ENCODE results near the gene DDR1. TPM values are rescaled to one million over a fixed set of nuclear protein-coding genes. Genes with fewer than 3 reads are reported as not detected.

The DDR1 gene
- total and polyA plus RNA-seq, 2 donors from 2014 or later, result 95.8 to 362 TPM

GRCh38 chr6:30935018-30935417 lies 50.7 kb downstream of the DDR1 start:
- Histone ChIP-seq H3K27ac (ENCODE audit: low read depth in 2 of 2, low read length in 2 of 2) (no peak overlapping the region), H3K4me3 (ENCODE audit: low read length in 3 of 3) (no peak overlapping the region), H3K4me1 (ENCODE audit: control insufficient read depth in 2 of 3, insufficient read depth in 2 of 3, low read depth in 1 of 3, low read length in 3 of 3) (peaks cover 0 to 8% (median 7%) of the 10 kb centered on the region in 3 donors), H3K27me3 (ENCODE audit: control insufficient read depth, insufficient read depth, low read length) (no peaks in the 10 kb centered on the region), H3K9ac (ENCODE audit: low read length in 3 of 3) (no peak overlapping the region), H3K36me3 (ENCODE audit: control insufficient read depth in 2 of 3, insufficient read depth in 3 of 3, low read length in 3 of 3) (no peaks in the 10 kb centered on the region), H3K9me3 (ENCODE audit: control insufficient read depth in 2 of 3, insufficient read depth in 1 of 3, low read length in 3 of 3) (no peaks in the 10 kb centered on the region)
- TF ChIP-seq CTCF (IDR thresholded peaks at IDR 0.05; ENCODE audit: borderline replicate concordance, extremely low read depth, insufficient read depth), result no peak
- DNase-seq, result no peak
- FAIRE-seq, result no peak
- intact Hi-C loops (cut with DNase I), result no loop called here

- no peak overlapping the region for H3K4me3 ChIP-seq (ENCODE audit: low read length in 3 of 3)
These were observed 52.9 kb downstream of the DDR1 start for GRCh38 chr6:30937265-30937664.

GRCh38 chr6:30938730-30939129 lies 54.4 kb downstream of the DDR1 start:
- FAIRE-seq (no peak), DNase-seq (no peak)
- no peak overlapping the region for H3K4me3 ChIP-seq (ENCODE audit: low read length in 3 of 3)
- H3K27ac ChIP-seq (ENCODE audit: low read depth in 2 of 2, low read length in 2 of 2), result no peak overlapping the region
- intact Hi-C loops (cut with DNase I), result no loop called here
- TF ChIP-seq CTCF (IDR thresholded peaks at IDR 0.05; ENCODE audit: borderline replicate concordance, extremely low read depth, insufficient read depth), result no peak
- no peaks in the 10 kb centered on the region for H3K4me1 ChIP-seq (ENCODE audit: control insufficient read depth in 2 of 3, insufficient read depth in 2 of 3, low read depth in 1 of 3, low read length in 3 of 3)
- H3K36me3 ChIP-seq (ENCODE audit: control insufficient read depth in 2 of 3, insufficient read depth in 3 of 3, low read length in 3 of 3), result no peaks in the 10 kb centered on the region
- no peaks in the 10 kb centered on the region for H3K9me3 ChIP-seq (ENCODE audit: control insufficient read depth in 2 of 3, insufficient read depth in 1 of 3, low read length in 3 of 3)
- no peak overlapping the region for H3K9ac ChIP-seq (ENCODE audit: low read length in 3 of 3)
- no peaks in the 10 kb centered on the region for H3K27me3 ChIP-seq (ENCODE audit: control insufficient read depth, insufficient read depth, low read length)

More at GRCh38 chr6:30937265-30937664, 52.9 kb downstream of the DDR1 start:
- no peaks in the 10 kb centered on the region for H3K36me3 ChIP-seq (ENCODE audit: control insufficient read depth in 2 of 3, insufficient read depth in 3 of 3, low read length in 3 of 3)
- H3K4me1 ChIP-seq (ENCODE audit: control insufficient read depth in 2 of 3, insufficient read depth in 2 of 3, low read depth in 1 of 3, low read length in 3 of 3), result peaks cover 0 to 8% (median 3%) of the 10 kb centered on the region in 3 donors
- no peaks in the 10 kb centered on the region for H3K9me3 ChIP-seq (ENCODE audit: control insufficient read depth in 2 of 3, insufficient read depth in 1 of 3, low read length in 3 of 3)
- intact Hi-C loops (cut with DNase I), result no loop called here
- TF ChIP-seq CTCF (IDR thresholded peaks at IDR 0.05; ENCODE audit: borderline replicate concordance, extremely low read depth, insufficient read depth), result no peak
- H3K9ac ChIP-seq (ENCODE audit: low read length in 3 of 3), result no peak overlapping the region
- no peaks in the 10 kb centered on the region for H3K27me3 ChIP-seq (ENCODE audit: control insufficient read depth, insufficient read depth, low read length)
- DNase-seq (no peak), FAIRE-seq (no peak)
- H3K27ac ChIP-seq (ENCODE audit: low read depth in 2 of 2, low read length in 2 of 2), result no peak overlapping the region

GRCh38 chr6:30939473-30939872 lies 55.2 kb downstream of the DDR1 start:
- DNase-seq (no peak), FAIRE-seq (no peak)
- Histone ChIP-seq H3K27ac (ENCODE audit: low read depth in 2 of 2, low read length in 2 of 2) (no peak overlapping the region), H3K9me3 (ENCODE audit: control insufficient read depth in 2 of 3, insufficient read depth in 1 of 3, low read length in 3 of 3) (no peaks in the 10 kb centered on the region), H3K4me3 (ENCODE audit: low read length in 3 of 3) (no peak overlapping the region), H3K4me1 (ENCODE audit: control insufficient read depth in 2 of 3, insufficient read depth in 2 of 3, low read depth in 1 of 3, low read length in 3 of 3) (no peaks in the 10 kb centered on the region), H3K9ac (ENCODE audit: low read length in 3 of 3) (no peak overlapping the region), H3K36me3 (ENCODE audit: control insufficient read depth in 2 of 3, insufficient read depth in 3 of 3, low read length in 3 of 3) (no peaks in the 10 kb centered on the region), H3K27me3 (ENCODE audit: control insufficient read depth, insufficient read depth, low read length) (no peaks in the 10 kb centered on the region)
- intact Hi-C loops (cut with DNase I), result no loop called here
- TF ChIP-seq CTCF (IDR thresholded peaks at IDR 0.05; ENCODE audit: borderline replicate concordance, extremely low read depth, insufficient read depth), result no peak
